H1 (cell line): ENCODE results near the gene SCGB1D2. TPM values are rescaled to one million over a fixed set of nuclear protein-coding genes. Genes with fewer than 3 reads are reported as not detected.

Experiments used
- CHD7 ChIP-seq: fragments of 300-600 bp; sonication (generic); IDR thresholded peaks from 2 replicates; pipeline ENCODE4 v1.7.1; 2012; ENCODE audit warnings: low read length, moderate library complexity, mild to moderate bottlenecking, inconsistent platforms; ENCODE audit not compliant: insufficient replicate concordance
- polyA plus RNA-seq, 7 experiments: library from polyadenylated mRNA; depleted of rRNA in 3 of 7; stranded (reverse) in 5 of 7; unstranded in 2 of 7; fragments of >200 nt in 5 of 7; fragments of 200-250 nt in 2 of 7; gene quantifications; 1 replicate in 5 of 7; 2 replicates in 1 of 7; 4 replicates in 1 of 7; pipeline versions ENCODE4 v1.2.1 to v1.2.3, GENCODE V29; 2011 to 2013; ENCODE audit warnings: missing spikeins in 2 of 7, mixed read lengths in 2 of 7
- total RNA-seq: library from RNA; stranded (reverse); fragmentation: NEBNext Ultra II Directional; extraction: Animal tissue kit (Norgen Biotek cat#: 25700); gene quantifications from 2 replicates; pipeline ENCODE4 v1.2.1, GENCODE V29; 2021

Gene SCGB1D2
- total and polyA plus RNA-seq, 2 of the 8 experiments (the other 6 are each of a cell fraction or from before 2014, with no cell fraction given) = not detected

DNA sequence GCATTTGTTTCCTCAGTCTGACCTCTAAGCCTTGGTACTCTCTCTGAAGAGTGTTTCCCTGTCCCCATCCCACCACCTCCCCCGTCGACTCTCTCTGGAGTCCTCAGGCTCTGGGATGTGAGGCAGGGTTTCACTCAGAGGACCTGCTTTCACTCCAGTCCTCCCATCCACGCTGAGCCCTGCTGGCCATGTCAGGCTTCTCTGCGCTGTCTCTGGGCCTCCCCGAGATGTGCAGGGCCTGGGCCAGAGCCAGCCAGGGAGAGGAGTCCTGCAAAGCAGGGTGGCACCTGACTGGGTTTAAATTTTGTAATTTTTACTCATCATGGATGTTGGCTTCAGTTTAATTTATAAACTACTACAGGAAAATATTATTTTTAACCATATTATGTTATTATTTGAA is 31.2 kb downstream of the SCGB1D2 start (continued):
- TF ChIP-seq CHD7 = no peak
